ENCODE results near the gene CD3D. TPM values are rescaled to one million over a fixed set of nuclear protein-coding genes. Genes with fewer than 3 reads are reported as not detected.

Gene CD3D
- total RNA-seq, 4 donors from 2014 or later: 1.1 TPM; not detected in 3

DNA sequence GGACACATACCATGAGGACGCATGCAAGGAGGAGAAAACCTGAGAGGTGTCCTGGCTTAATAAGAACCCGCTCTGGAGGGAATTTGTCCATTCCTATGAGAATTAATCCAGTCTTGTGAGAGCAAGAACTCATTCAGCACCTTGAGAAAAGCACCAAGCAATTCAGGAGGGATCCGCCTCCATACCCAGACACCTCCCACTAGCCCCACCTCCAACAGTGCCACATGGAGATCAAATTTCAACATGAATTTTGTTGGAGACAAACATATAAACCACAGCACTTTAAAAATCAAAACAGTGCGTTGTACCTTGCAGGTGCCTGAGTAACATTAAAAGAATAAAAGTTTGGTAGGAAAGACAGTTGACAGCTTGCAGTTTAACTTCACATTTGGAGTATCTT, 28.3 kb upstream of the CD3D start:
- DNase-seq (ENCODE audit: low spot score in 2 of 2): no peak
- no peaks in the 10 kb centered on the region for H3K27me3 ChIP-seq
- H3K9me3 ChIP-seq: no peaks in the 10 kb centered on the region
- no peaks in the 10 kb centered on the region for H3K4me1 ChIP-seq
- WGBS, 2 donors: 93 to 95% methylated on average over 4 of the region's 4 CpGs
- no peak overlapping the region for H3K27ac ChIP-seq
- TF ChIP-seq, protein P1, sequence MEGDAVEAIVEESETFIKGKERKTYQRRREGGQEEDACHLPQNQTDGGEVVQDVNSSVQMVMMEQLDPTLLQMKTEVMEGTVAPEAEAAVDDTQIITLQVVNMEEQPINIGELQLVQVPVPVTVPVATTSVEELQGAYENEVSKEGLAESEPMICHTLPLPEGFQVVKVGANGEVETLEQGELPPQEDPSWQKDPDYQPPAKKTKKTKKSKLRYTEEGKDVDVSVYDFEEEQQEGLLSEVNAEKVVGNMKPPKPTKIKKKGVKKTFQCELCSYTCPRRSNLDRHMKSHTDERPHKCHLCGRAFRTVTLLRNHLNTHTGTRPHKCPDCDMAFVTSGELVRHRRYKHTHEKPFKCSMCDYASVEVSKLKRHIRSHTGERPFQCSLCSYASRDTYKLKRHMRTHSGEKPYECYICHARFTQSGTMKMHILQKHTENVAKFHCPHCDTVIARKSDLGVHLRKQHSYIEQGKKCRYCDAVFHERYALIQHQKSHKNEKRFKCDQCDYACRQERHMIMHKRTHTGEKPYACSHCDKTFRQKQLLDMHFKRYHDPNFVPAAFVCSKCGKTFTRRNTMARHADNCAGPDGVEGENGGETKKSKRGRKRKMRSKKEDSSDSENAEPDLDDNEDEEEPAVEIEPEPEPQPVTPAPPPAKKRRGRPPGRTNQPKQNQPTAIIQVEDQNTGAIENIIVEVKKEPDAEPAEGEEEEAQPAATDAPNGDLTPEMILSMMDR (IDR thresholded peaks at IDR 0.05): no peak
- TF ChIP-seq EP300 (IDR thresholded peaks at IDR 0.05) (no peak), POLR2A (IDR thresholded peaks at IDR 0.05) (no peak)
- peaks cover 4 to 98% (median 27%) of the 10 kb centered on the region in 3 donors for H3K36me3 ChIP-seq
- no peak overlapping the region for H3K4me3 ChIP-seq

DNA sequence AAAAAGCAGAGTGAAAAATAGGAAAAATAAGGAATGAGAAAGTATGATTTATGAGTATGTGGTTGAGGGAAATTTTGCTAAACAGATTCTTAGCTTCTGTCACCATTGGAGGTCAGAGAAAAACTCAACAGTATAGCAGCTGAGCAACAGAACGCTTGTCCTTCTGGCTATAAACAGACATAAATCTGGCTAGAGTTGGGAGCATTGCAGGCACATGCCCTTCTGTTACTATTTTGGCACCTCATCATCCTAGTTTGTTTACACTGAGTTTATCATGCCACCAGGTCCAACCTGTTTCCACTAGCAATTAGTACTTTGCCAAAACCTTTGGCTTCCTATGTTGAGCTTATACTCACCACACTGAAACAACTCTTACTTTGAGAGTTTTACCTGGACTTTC, 23.8 kb upstream of the CD3D start:
- 89 to 94% methylated on average over 1 of the region's 1 CpG for WGBS, 2 donors
- Histone ChIP-seq H3K36me3 (peaks cover 0 to 63% (median 19%) of the 10 kb centered on the region in 3 donors), H3K9me3 (no peaks in the 10 kb centered on the region), H3K27ac (no peak overlapping the region), H3K4me1 (peaks cover 0 to 20% (median under 1%) of the 10 kb centered on the region in 4 donors), H3K4me3 (no peak overlapping the region), H3K27me3 (no peaks in the 10 kb centered on the region)
- no peak for DNase-seq (ENCODE audit: low spot score in 2 of 2)
- TF ChIP-seq, protein P1 (IDR thresholded peaks at IDR 0.05): no peak

DNA sequence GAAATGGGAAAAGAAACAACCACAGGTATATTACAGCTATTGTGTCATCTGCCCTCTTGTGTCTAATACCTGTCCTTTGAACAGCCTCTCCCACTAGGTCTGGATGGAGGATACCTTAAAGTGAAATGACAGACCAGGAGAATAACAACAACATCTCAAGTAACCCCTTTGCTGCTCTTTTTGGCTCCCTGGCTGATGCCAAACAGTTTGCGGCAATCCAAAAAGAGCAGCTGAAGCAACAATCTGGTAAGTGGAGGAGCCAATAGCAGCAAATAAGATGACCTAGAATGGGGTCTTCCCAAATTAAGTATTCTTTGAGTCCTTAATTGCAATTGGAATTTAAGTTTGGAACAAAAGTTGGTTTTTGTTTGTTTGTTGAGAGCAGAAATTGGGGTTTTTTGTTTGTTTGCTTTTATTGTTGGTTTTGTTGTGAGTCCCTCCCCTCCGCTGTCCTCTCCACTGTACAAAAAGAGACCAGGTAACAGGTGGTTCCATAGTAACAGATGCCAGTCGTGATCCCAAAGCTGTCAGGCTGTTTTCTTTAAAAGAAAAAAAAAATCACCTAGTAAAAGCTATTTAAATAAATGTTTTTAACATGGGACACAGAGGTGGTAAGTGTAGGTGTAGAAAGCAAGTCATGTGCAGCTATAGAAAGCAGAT, 22.6 kb upstream of the CD3D start:
- peaks cover 0 to 32% (median 7%) of the 10 kb centered on the region in 4 donors for H3K4me1 ChIP-seq
- TF ChIP-seq, protein P1 (IDR thresholded peaks at IDR 0.05): no peak
- TF ChIP-seq EP300 (IDR thresholded peaks at IDR 0.05): no peak
- no peak for TF ChIP-seq POLR2A (IDR thresholded peaks at IDR 0.05)
- H3K4me3 ChIP-seq: no peak overlapping the region
- H3K27me3 ChIP-seq: no peaks in the 10 kb centered on the region
- 92 to 95% methylated on average over 3 of the region's 3 CpGs for WGBS, 2 donors
- no peak overlapping the region for H3K27ac ChIP-seq
- peaks cover 0 to 51% (median 9%) of the 10 kb centered on the region in 3 donors for H3K36me3 ChIP-seq
- no peak for DNase-seq (ENCODE audit: low spot score in 2 of 2)
- H3K9me3 ChIP-seq: no peaks in the 10 kb centered on the region

DNA sequence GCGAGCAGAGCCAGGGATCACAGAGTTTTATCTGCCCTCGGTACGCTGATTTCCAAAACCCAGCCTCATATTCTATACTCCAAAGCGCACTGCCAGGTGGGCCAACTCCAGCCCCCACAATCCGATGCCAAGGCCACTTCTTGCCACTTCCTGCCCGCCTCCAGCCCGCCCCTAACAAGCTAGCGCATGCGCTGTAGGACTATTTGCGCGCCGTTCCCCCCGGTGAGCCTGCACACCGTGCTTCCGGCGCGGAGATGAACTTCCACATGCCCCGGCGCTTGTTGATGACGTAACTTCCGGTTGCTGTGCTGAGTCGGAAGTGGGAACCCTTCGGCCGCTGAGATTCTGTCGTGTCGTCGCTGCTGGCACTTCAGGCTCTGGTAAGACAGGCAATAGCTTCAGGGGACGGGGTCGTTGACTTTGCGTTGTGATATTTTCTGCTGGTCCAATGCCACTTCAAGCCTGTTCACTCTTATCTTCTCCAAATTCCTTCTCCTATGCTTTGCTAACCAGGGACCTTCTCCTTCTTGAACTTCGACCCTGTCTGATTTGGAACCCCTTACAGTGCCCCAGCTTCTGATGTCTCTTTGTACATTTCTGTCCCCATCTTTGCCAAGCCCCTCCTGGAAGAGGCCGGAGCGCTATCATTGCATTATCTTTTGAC, 16.9 kb upstream of the CD3D start, which contains the start of gene UBE4A:
Gene UBE4A, plus strand, starts transcription at position 306 of the 664 bp plus-strand sequence. CDS start 5,481 bp downstream, outside the sequence.
- DNase-seq (ENCODE audit: low spot score in 2 of 2): peak; percentile 95 to 99
- Histone ChIP-seq H3K27me3 (no peaks in the 10 kb centered on the region), H3K4me1 (peaks cover 0 to 38% (median 9%) of the 10 kb centered on the region in 4 donors), H3K4me3 (peak within 1 kb of the TSS; percentile 59 to 90 (median 64)), H3K27ac (peak within 1 kb of the TSS in 3 of 4 donors; percentile 51 to 78 (median 75)), H3K9me3 (no peaks in the 10 kb centered on the region), H3K36me3 (no peaks in the 10 kb centered on the region)
- TF ChIP-seq POLR2A (IDR thresholded peaks at IDR 0.05) (peak; percentile 19 to 50), EP300 (IDR thresholded peaks at IDR 0.05) (peak; percentile 81 to 95)
- TF ChIP-seq, protein P1 (IDR thresholded peaks at IDR 0.05): peak in 1 of 5 experiments; percentile 34
- WGBS, 2 donors: 3 to 6% methylated on average over 32 to 33 of the region's 33 CpGs

DNA sequence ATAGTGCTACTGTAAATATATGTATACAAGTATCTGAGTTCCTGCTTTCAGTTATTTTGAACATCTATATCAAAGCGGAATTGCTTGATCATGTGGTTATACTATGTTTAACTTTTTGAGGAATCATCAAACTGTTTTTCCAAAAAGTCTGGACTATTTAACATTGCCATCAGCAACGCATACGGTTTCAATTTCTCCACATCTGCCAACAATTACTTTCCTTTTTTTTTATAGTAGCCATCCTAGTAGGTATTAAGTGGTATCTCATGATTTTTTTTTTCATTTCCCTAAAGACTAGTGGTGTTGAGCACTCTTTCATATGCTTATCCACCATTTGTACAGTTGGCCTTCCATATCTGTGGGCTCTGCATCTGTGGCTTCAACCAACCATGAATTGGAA, 15.6 kb upstream of the CD3D start:
- Histone ChIP-seq H3K36me3 (no peaks in the 10 kb centered on the region), H3K4me3 (no peak overlapping the region), H3K27me3 (no peaks in the 10 kb centered on the region), H3K27ac (no peak overlapping the region), H3K4me1 (peaks cover 0 to 34% (median 9%) of the 10 kb centered on the region in 4 donors), H3K9me3 (no peaks in the 10 kb centered on the region)
- TF ChIP-seq EP300 (IDR thresholded peaks at IDR 0.05) (no peak), POLR2A (IDR thresholded peaks at IDR 0.05) (no peak)
- TF ChIP-seq, protein P1 (IDR thresholded peaks at IDR 0.05): no peak
- DNase-seq (ENCODE audit: low spot score in 2 of 2): no peak
- WGBS, 2 donors: 57% methylated on average over 3 of the region's 3 CpGs
